K562 (cell line): ENCODE data around the gene C4BPB. TPM values are rescaled to one million over a fixed set of nuclear protein-coding genes. Genes with fewer than 3 reads are reported as not detected.

Source experiments
- CHD2 ChIP-seq: IDR thresholded peaks from 2 replicates; pipeline ENCODE4 v1.6.1; 2011; ENCODE audit warnings: low read depth, low read length
- CHD7 ChIP-seq: fragments of 200-600 bp; sonication (generic); IDR thresholded peaks from one replicate; pipeline ENCODE4 v1.6.1; 2012; ENCODE audit warnings: mild to moderate bottlenecking, low read depth, low read length, inconsistent platforms
- GABPB1 ChIP-seq: sonication (generic); formaldehyde crosslinking; IDR thresholded peaks from 2 replicates; pipeline ENCODE4 v1.8.0; 2022; ENCODE audit warnings: mild to moderate bottlenecking, missing genetic modification reagents
- HBP1 ChIP-seq: fragments of 450-650 bp; formaldehyde crosslinking; IDR thresholded peaks from 2 replicates; pipeline ENCODE4 v1.4.0; 2022; ENCODE audit warnings: missing genetic modification characterization
- MTF1 ChIP-seq: fragments of 250-450 bp; sonication (Bioruptor Pico); IDR thresholded peaks from 2 replicates; pipeline ENCODE4 v1.9.0; 2021; ENCODE audit warnings: moderate library complexity, mild to moderate bottlenecking, inconsistent platforms, borderline replicate concordance
- PKNOX1 ChIP-seq: fragments of 450-650 bp; IDR thresholded peaks from 2 replicates; pipeline ENCODE4 v1.6.1; 2016
- RAD21 ChIP-seq, 2 experiments: fragments of 250-450 bp in 1 of 2; fragments of 450-650 bp in 1 of 2; sonication (Bioruptor Pico) in 1 of 2; formaldehyde crosslinking in 1 of 2; IDR thresholded peaks in 1 of 2; conservative IDR thresholded peaks in 1 of 2; 2 replicates each; pipeline versions ENCODE4 v1.4.0 to v1.8.0; 2020 to 2022; ENCODE audit warnings: mild to moderate bottlenecking in 2 of 2, moderate library complexity in 1 of 2
- SAFB2 ChIP-seq: fragments of 200-400 bp; formaldehyde crosslinking; IDR thresholded peaks from 2 replicates; pipeline ENCODE4 v1.6.1; 2018; ENCODE audit warnings: borderline replicate concordance, low read length, low read depth, moderate library complexity; ENCODE audit not compliant: severe bottlenecking
- UBTF ChIP-seq, 2 experiments: IDR thresholded peaks; 2 replicates each; pipeline ENCODE4 v1.6.1; 2012; ENCODE audit warnings: improper control_type of control experiment in 2 of 2, low read depth in 2 of 2, low read length in 2 of 2, borderline replicate concordance in 1 of 2
- ZNF445 ChIP-seq: fragments of 250-450 bp; sonication (Bioruptor Pico); IDR thresholded peaks from 2 replicates; pipeline ENCODE4 v1.4.0; 2020; ENCODE audit warnings: low read depth, mild to moderate bottlenecking, moderate library complexity
- ZSCAN32 ChIP-seq: fragments of 450-650 bp; formaldehyde crosslinking; IDR thresholded peaks from 2 replicates; pipeline ENCODE4 v1.4.0; 2020; ENCODE audit warnings: mild to moderate bottlenecking, moderate library complexity
- polyA plus RNA-seq, 8 experiments: library from polyadenylated mRNA; depleted of rRNA in 4 of 8; stranded (reverse) in 5 of 8; unstranded in 3 of 8; fragments of >200 nt; fragmentation: Nextera tagmentation in 2 of 8; fragmentation: Illumina TruSeq in 1 of 8; extraction: Ambion mirVana in 2 of 8; extraction: Trizol in 1 of 8; gene quantifications; 2 replicates each; pipeline versions ENCODE4 v1.2.1 to v1.2.3, GENCODE V29; 2011 to 2014; ENCODE audit warnings: inconsistent platforms in 1 of 8, missing spikeins in 1 of 8
- total RNA-seq, 7 experiments: library from RNA; depleted of rRNA in 6 of 7; stranded (reverse); fragments of >200 nt in 6 of 7; fragmentation: Illumina TruSeq in 2 of 7; extraction: Trizol in 2 of 7; gene quantifications; 2 replicates each; pipeline versions ENCODE4 v1.2.1 to v1.2.3, GENCODE V29; 2011 to 2021; ENCODE audit warnings: low replicate concordance in 1 of 7

Gene C4BPB
- total and polyA plus RNA-seq, 9 of the 15 experiments (the other 6 are each of a cell fraction or from before 2014, with no cell fraction given), result not detected

DNA sequence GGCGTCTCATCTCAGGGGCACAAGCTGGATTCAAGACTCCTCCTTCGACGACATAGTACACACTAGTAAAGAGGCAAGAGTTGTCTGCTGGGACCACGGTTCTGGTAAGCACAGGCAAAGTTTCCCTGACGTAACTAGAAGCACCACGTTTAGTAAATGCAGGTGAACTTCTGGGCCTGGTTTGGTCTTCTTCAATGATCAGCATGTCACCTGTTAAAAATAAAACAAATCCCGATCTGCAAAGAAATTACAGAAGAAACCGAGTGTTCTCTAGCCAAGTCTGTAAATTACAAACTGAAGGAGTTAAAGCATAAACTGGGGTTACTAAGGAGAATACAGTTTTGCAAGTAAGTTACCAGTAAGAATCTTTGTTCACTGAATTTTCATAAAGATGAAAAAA, 39.1 kb upstream of the C4BPB start (continued):
- TF ChIP-seq CHD7, result no peak
- no peak for TF ChIP-seq GABPB1 (CRISPR knock-in tag)
- TF ChIP-seq SAFB2, result no peak
- TF ChIP-seq UBTF (IDR thresholded peaks at IDR 0.05; ENCODE audit: borderline replicate concordance in 1 of 2, low read depth in 2 of 2, low read length in 2 of 2), result 0 out of 4 replicates have a peak, but pooled peaks of 1 of the 2 experiments have one; percentile 30
- no peak for TF ChIP-seq ZNF445 (CRISPR knock-in tag)
- TF ChIP-seq ZSCAN32 (CRISPR knock-in tag), result no peak
- peak; percentile 10; the same call in 1 of the 2 replicates for TF ChIP-seq CHD2
- no peak for TF ChIP-seq PKNOX1
- no peak for TF ChIP-seq HBP1 (CRISPR knock-in tag)
- no peak for TF ChIP-seq MTF1 (CRISPR knock-in tag)
- TF ChIP-seq RAD21 (CRISPR knock-in tag; conservative IDR thresholded peaks at IDR 0.05 in 1 of 2, IDR thresholded peaks at IDR 0.05 in 1 of 2), result no peak
